Panc1 (cell line): ENCODE results near the gene MAP4K4. TPM values are rescaled to one million over a fixed set of nuclear protein-coding genes. Genes with fewer than 3 reads are reported as not detected.

ENCODE experiments used
- ATAC-seq: fragments of 200-7000 bp; cut with Tn5 transposase; 2 replicates; pipeline ENCODE4 v1.9.1; 2020; ENCODE audit warnings: mild to moderate bottlenecking, moderate library complexity
- BruUV-seq: library from RNA; stranded (reverse); fragments of 400-500 nt; replicated peaks from 2 replicates; lab custom pipeline; 2021; lab: Mats Ljungman, UMichigan
- CTCF ChIA-PET: fragments of 300-600 bp; sonication (Branson Sonifier 250); formaldehyde crosslinking; loops from one replicate; lab custom pipeline; 2022; ENCODE audit warnings: antibody characterized with exemption; lab: Charles Lee
- POLR2A ChIA-PET: fragments of 300-600 bp; sonication (Branson Sonifier 250); formaldehyde crosslinking; loops from one replicate; lab custom pipeline; 2022; ENCODE audit warnings: antibody characterized with exemption; lab: Charles Lee
- DNase-seq: peaks from one replicate; pipeline ENCODE4 v3.0.0-alpha.2; 2010; ENCODE audit warnings: low read depth, low spot score
- H3K27ac ChIP-seq: 2 replicates; pipeline ENCODE4 v1.5.1; 2011; ENCODE audit warnings: mild to moderate bottlenecking, low read length, inconsistent platforms
- H3K27me3 ChIP-seq: fragments of 200-500 bp; sonication (Bioruptor generic); 2 replicates; pipeline ENCODE4 v1.6.0; 2014; ENCODE audit warnings: low read length, inconsistent platforms; ENCODE audit not compliant: control insufficient read depth, insufficient read depth
- H3K36me3 ChIP-seq: fragments of 200-500 bp; sonication (Bioruptor generic); 2 replicates; pipeline ENCODE4 v1.5.1; 2014; ENCODE audit warnings: inconsistent platforms, mild to moderate bottlenecking, low read length, moderate library complexity; ENCODE audit not compliant: control insufficient read depth, insufficient read depth
- H3K4me1 ChIP-seq: 2 replicates; pipeline ENCODE4 v1.5.1; 2011; ENCODE audit warnings: inconsistent platforms, mild to moderate bottlenecking, low read length, moderate library complexity; ENCODE audit not compliant: control insufficient read depth, insufficient read depth
- H3K4me3 ChIP-seq, 2 experiments: 2 replicates each; pipeline ENCODE4 v1.5.1; 2011 to 2012; ENCODE audit warnings: low read depth in 2 of 2, low read length in 2 of 2, mild to moderate bottlenecking in 2 of 2, inconsistent platforms in 1 of 2, moderate library complexity in 1 of 2
- H3K9me3 ChIP-seq: fragments of 200-500 bp; sonication (Bioruptor generic); 2 replicates; pipeline ENCODE4 v1.5.1; 2014; ENCODE audit warnings: low read depth, mild to moderate bottlenecking, inconsistent platforms, low read length, moderate library complexity; ENCODE audit not compliant: control insufficient read depth, insufficient read depth
- POLR2AphosphoS5 ChIP-seq: IDR thresholded peaks from 2 replicates; pipeline ENCODE4 v1.6.1; 2012; ENCODE audit warnings: mild to moderate bottlenecking, low read depth, low read length, moderate library complexity
- in situ Hi-C: cut with HindIII; loops from 2 replicates; pipeline ENCODE4 v1.10.0; 2016; ENCODE audit warnings: low sequenced_read_pairs, low pct_unique_long_range_greater_than_20kb
- intact Hi-C: fragments of 100-400 bp; cut with micrococcal nuclease; formaldehyde crosslinking; loops from one replicate; pipeline ENCODE4 v1.10.0; 2022; ENCODE audit not compliant: unreplicated experiment
- total RNA-seq: library from RNA; stranded (reverse); gene quantifications from one replicate; pipeline ENCODE4 v1.2.1, GENCODE V29; 2021; ENCODE audit not compliant: unreplicated experiment
- TF ChIP-seq, protein P1 (sequence below), 2 experiments: IDR thresholded peaks; 2 replicates each; pipeline ENCODE4 v1.6.1; 2011 to 2012; ENCODE audit warnings: low read depth in 2 of 2, control low read depth in 1 of 2, low read length in 1 of 2, mild to moderate bottlenecking in 1 of 2, moderate library complexity in 1 of 2; ENCODE audit not compliant: insufficient read depth in 1 of 2
- TF ChIP-seq, protein P2 (sequence below): fragments of 450-650 bp; IDR thresholded peaks from 2 replicates; pipeline ENCODE4 v1.5.1; 2017; ENCODE audit warnings: mild to moderate bottlenecking

MAP4K4 gene
- total RNA-seq, 1 experiment from 2014 or later, result 68.5 TPM

DNA sequence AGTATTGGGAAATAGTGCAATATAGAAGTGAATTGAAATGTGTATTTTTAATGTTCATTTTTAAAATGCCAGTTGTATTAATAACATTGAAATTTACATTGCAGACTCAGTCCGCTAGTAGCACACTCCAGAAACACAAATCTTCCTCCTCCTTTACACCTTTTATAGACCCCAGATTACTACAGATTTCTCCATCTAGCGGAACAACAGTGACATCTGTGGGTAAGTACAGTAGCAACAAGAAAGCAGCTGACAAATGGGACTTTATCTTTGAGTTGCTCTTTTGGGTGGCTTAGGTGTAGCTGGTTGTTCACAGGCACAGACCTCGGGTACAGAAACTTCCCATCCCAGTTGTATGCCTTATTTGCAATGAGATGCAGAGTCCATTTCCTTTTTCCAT is 176.0 kb downstream of the MAP4K4 start:
- in situ Hi-C loops, result no loop called here
- TF ChIP-seq, protein P1, sequence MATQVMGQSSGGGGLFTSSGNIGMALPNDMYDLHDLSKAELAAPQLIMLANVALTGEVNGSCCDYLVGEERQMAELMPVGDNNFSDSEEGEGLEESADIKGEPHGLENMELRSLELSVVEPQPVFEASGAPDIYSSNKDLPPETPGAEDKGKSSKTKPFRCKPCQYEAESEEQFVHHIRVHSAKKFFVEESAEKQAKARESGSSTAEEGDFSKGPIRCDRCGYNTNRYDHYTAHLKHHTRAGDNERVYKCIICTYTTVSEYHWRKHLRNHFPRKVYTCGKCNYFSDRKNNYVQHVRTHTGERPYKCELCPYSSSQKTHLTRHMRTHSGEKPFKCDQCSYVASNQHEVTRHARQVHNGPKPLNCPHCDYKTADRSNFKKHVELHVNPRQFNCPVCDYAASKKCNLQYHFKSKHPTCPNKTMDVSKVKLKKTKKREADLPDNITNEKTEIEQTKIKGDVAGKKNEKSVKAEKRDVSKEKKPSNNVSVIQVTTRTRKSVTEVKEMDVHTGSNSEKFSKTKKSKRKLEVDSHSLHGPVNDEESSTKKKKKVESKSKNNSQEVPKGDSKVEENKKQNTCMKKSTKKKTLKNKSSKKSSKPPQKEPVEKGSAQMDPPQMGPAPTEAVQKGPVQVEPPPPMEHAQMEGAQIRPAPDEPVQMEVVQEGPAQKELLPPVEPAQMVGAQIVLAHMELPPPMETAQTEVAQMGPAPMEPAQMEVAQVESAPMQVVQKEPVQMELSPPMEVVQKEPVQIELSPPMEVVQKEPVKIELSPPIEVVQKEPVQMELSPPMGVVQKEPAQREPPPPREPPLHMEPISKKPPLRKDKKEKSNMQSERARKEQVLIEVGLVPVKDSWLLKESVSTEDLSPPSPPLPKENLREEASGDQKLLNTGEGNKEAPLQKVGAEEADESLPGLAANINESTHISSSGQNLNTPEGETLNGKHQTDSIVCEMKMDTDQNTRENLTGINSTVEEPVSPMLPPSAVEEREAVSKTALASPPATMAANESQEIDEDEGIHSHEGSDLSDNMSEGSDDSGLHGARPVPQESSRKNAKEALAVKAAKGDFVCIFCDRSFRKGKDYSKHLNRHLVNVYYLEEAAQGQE (IDR thresholded peaks at IDR 0.05; ENCODE audit: insufficient read depth in 1 of 2, low read depth in 2 of 2, low read length in 1 of 2), result no peak
- TF ChIP-seq, protein P2, sequence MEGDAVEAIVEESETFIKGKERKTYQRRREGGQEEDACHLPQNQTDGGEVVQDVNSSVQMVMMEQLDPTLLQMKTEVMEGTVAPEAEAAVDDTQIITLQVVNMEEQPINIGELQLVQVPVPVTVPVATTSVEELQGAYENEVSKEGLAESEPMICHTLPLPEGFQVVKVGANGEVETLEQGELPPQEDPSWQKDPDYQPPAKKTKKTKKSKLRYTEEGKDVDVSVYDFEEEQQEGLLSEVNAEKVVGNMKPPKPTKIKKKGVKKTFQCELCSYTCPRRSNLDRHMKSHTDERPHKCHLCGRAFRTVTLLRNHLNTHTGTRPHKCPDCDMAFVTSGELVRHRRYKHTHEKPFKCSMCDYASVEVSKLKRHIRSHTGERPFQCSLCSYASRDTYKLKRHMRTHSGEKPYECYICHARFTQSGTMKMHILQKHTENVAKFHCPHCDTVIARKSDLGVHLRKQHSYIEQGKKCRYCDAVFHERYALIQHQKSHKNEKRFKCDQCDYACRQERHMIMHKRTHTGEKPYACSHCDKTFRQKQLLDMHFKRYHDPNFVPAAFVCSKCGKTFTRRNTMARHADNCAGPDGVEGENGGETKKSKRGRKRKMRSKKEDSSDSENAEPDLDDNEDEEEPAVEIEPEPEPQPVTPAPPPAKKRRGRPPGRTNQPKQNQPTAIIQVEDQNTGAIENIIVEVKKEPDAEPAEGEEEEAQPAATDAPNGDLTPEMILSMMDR, result peak; percentile 52
- Histone ChIP-seq H3K36me3 (peaks cover 20% of the 10 kb centered on the region), H3K9me3 (no peaks in the 10 kb centered on the region), H3K4me3 (no peak overlapping the region), H3K27ac (no peak overlapping the region), H3K4me1 (no peaks in the 10 kb centered on the region), H3K27me3 (no peaks in the 10 kb centered on the region)
- no TSS peak for BruUV-seq
- intact Hi-C loops, result no loop called here
- POLR2A ChIA-PET, result no interaction called here
- DNase-seq, result no peak
- CTCF ChIA-PET, result no interaction called here
- ATAC-seq, result no peak

DNA sequence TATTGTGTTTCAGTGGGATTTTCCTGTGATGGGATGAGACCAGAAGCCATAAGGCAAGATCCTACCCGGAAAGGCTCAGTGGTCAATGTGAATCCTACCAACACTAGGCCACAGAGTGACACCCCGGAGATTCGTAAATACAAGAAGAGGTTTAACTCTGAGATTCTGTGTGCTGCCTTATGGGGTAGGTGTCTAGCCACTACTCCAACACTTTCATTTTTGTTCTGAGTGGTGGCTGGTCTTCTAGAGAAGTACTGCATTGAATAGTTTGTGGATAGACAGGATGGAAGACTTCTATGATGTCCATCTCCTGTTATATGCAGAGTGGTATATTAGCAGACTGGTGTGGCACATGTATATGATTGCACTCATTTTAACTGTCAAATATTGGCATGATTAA is 176.6 kb downstream of the MAP4K4 start:
- Histone ChIP-seq H3K4me3 (no peak overlapping the region), H3K9me3 (no peaks in the 10 kb centered on the region), H3K36me3 (peaks cover 21% of the 10 kb centered on the region), H3K27me3 (no peaks in the 10 kb centered on the region), H3K4me1 (no peaks in the 10 kb centered on the region), H3K27ac (no peak overlapping the region)
- intact Hi-C loops, result no loop called here
- CTCF ChIA-PET, result no interaction called here
- POLR2A ChIA-PET, result no interaction called here
- no TSS peak for BruUV-seq
- DNase-seq (no peak), ATAC-seq (no peak)
- TF ChIP-seq, protein P1 (IDR thresholded peaks at IDR 0.05; ENCODE audit: insufficient read depth in 1 of 2, low read depth in 2 of 2, low read length in 1 of 2), result no peak
- TF ChIP-seq, protein P2, result no peak
- no peak for TF ChIP-seq POLR2AphosphoS5
- in situ Hi-C loops, result no loop called here
